ENCODE data around the gene SFXN5.
"Not testable (repeated sequence)": the region's sequence is repeated elsewhere in the genome, so short reads cannot be mapped to it uniquely, and the experiment has no call there.

SFXN5 gene

DNA sequence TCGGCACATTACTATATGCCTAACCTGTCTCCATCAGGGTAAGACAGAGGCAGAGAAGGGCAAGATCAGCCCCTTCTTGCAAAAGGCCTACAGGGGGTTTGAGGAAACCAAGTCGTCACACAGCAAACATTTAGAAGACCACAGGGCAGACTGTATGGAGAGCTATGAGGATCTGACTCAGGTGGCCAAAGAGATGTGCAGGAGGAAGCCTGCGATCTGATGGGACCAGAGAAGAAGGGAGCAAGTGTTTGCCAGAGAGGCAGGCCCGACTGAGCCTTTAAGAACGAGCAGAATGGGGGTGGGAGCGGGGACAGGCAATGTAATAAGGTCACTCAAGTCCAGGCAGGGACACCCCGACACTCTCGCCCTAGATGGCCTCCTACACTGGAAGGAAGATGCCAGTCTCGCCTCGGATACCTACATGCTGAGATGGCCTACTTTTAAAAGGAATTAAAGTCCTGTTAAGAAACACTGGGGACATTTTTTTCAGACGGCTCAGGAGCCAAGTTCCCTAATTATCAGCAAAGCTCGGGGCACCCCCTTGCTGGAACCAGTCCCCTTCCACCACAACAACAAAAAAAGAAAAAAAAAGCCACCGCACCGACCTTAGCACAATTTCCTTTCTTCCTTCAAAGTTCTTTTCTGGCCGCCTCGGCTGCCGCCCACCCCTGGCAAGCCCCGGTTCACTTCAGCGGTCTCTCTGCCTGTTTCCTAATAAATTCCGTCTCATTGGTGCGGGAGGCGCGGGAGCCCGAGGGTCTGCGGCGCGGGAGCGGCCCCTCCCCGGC lies 1.5 kb downstream of the SFXN5 start:
- Histone ChIP-seq H3K9ac (ENCODE audit: low read length) (peak overlapping the region; percentile 33), H3K27me3 (ENCODE audit: control insufficient read depth, insufficient read depth, low read length) (no peaks in the 10 kb centered on the region), H3K27ac (ENCODE audit: low read depth, low read length) (peak overlapping the region; percentile 94), H3K4me1 (ENCODE audit: control insufficient read depth, insufficient read depth, low read length) (peaks cover 8% of the 10 kb centered on the region), H3K4me3 (ENCODE audit: low read length) (peak overlapping the region; percentile 93), H3K36me3 (ENCODE audit: control insufficient read depth, insufficient read depth, low read length) (no peaks in the 10 kb centered on the region)

DNA sequence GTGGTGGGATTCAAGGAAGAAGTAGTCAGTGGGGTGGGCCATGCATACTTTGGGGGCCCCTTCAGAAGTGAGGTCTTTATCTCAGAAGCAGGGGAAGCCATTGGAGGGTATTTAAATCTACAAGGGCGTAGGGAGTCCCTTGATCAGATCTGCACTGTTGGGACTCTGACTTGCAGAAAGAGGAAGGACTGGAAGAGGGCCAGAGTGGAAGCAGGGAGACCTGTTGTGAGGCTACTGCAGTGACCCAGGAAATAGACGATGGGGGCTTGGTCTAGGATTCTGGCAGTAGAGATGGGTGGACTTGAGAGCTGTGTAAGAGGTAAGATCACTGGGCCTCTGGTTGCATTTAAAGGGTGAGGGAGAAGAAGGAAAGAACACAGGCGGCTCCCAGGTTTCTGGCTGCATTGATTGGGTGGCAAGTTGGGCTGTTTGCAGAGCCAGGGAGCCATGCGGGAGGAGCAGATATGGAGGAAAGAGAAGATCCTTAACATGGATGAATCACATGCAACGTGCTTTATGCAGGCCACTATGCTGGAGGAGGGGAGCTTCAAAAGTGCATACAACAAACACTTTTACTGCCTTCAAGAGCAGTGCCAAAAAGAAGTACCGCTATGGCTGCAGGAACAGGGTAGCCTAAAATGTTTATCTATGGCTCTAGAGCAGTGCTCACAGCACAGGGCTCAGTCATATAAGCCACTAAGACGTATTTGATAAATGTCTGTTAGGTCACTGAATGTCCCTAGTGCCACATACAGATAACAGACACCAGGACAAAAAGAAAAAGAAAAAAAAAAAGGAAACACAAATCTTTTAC lies 2.3 kb downstream of the SFXN5 start:
- H3K4me3 ChIP-seq (ENCODE audit: low read length): peak overlapping the region; percentile 93

DNA sequence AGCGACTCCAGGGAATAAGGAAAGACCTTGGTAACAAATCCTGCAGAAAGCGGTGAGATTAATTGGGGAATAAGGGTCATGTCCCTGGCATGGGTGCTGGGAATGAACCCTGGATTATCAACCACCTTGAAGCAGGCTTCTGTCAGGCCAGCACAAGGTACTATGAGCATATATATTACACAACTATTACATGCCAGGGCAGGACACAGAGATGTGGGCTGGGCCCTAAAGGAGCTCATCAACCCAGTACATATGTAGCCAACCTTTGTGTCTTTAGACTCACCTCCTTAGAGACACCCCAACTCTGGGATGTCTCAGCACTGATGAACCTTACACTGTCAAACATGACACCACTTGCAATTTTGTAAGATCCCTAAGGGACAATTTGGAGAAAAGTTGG lies 3.4 kb downstream of the SFXN5 start:
- no peak overlapping the region for H3K4me3 ChIP-seq (ENCODE audit: low read length)

More for the DNA sequence above, 2.3 kb downstream of the SFXN5 start:
- Histone ChIP-seq H3K27me3 (ENCODE audit: control insufficient read depth, insufficient read depth, low read length) (no peaks in the 10 kb centered on the region), H3K4me1 (ENCODE audit: control insufficient read depth, insufficient read depth, low read length) (peaks cover 8% of the 10 kb centered on the region), H3K27ac (ENCODE audit: low read depth, low read length) (no peak overlapping the region), H3K9ac (ENCODE audit: low read length) (no peak overlapping the region), H3K36me3 (ENCODE audit: control insufficient read depth, insufficient read depth, low read length) (no peaks in the 10 kb centered on the region)

DNA sequence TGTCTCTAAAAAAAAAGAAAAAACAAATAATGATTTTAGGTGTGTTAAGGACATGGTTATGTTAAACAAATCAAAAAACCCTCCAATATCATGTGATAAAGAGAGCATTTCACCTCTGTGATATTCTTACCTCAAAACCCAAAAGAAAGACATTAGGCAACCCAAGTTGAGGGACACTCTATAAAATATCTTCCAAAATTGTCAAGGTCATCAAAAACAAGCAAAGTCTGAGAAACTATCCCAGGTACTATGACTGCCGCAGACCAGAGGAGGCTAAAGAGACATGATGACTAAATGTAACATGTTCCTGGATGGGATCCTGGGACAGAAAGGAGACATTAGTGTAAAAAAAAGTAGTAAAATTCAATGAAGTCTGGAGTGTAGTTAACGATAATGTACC lies 4.5 kb downstream of the SFXN5 start:
- H3K27me3 ChIP-seq (ENCODE audit: control insufficient read depth, insufficient read depth, low read length): no peaks in the 10 kb centered on the region
- H3K27ac ChIP-seq (ENCODE audit: low read depth, low read length): no peak overlapping the region
- H3K4me1 ChIP-seq (ENCODE audit: control insufficient read depth, insufficient read depth, low read length): peaks cover 10% of the 10 kb centered on the region
- no peak overlapping the region for H3K9ac ChIP-seq (ENCODE audit: low read length)
- H3K36me3 ChIP-seq (ENCODE audit: control insufficient read depth, insufficient read depth, low read length): no peaks in the 10 kb centered on the region
- H3K4me3 ChIP-seq (ENCODE audit: low read length): no peak overlapping the region

More for the DNA sequence above, 3.4 kb downstream of the SFXN5 start:
- no peaks in the 10 kb centered on the region for H3K27me3 ChIP-seq (ENCODE audit: control insufficient read depth, insufficient read depth, low read length)
- H3K4me1 ChIP-seq (ENCODE audit: control insufficient read depth, insufficient read depth, low read length): peaks cover 11% of the 10 kb centered on the region
- no peak overlapping the region for H3K27ac ChIP-seq (ENCODE audit: low read depth, low read length)
- no peaks in the 10 kb centered on the region for H3K36me3 ChIP-seq (ENCODE audit: control insufficient read depth, insufficient read depth, low read length)
- H3K9ac ChIP-seq (ENCODE audit: low read length): no peak overlapping the region

DNA sequence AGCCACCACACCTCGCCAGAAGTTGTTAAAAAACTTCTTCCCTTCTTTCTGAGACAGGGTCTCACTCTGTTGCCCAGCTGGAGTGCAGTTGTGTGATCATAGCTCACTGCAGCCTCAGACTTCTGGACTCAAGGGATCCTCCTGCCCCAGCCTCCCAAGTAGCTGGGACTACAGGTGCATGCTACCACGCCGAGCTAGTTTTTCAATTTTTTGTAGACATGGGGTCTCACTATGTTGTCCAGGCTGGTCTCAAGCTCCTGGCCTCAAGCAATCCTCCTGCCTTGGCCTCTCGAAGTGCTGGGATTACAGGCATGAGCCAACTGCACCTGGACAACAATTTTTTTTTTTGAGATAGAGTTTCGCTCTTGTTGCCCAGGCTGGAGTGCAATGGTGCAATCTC lies 6.4 kb downstream of the SFXN5 start:
- not testable (repeated sequence) for H3K9ac ChIP-seq (ENCODE audit: low read length); H3K27me3 ChIP-seq (ENCODE audit: control insufficient read depth, insufficient read depth, low read length); H3K4me1 ChIP-seq (ENCODE audit: control insufficient read depth, insufficient read depth, low read length); H3K36me3 ChIP-seq (ENCODE audit: control insufficient read depth, insufficient read depth, low read length); H3K4me3 ChIP-seq (ENCODE audit: low read length); H3K27ac ChIP-seq (ENCODE audit: low read depth, low read length)

DNA sequence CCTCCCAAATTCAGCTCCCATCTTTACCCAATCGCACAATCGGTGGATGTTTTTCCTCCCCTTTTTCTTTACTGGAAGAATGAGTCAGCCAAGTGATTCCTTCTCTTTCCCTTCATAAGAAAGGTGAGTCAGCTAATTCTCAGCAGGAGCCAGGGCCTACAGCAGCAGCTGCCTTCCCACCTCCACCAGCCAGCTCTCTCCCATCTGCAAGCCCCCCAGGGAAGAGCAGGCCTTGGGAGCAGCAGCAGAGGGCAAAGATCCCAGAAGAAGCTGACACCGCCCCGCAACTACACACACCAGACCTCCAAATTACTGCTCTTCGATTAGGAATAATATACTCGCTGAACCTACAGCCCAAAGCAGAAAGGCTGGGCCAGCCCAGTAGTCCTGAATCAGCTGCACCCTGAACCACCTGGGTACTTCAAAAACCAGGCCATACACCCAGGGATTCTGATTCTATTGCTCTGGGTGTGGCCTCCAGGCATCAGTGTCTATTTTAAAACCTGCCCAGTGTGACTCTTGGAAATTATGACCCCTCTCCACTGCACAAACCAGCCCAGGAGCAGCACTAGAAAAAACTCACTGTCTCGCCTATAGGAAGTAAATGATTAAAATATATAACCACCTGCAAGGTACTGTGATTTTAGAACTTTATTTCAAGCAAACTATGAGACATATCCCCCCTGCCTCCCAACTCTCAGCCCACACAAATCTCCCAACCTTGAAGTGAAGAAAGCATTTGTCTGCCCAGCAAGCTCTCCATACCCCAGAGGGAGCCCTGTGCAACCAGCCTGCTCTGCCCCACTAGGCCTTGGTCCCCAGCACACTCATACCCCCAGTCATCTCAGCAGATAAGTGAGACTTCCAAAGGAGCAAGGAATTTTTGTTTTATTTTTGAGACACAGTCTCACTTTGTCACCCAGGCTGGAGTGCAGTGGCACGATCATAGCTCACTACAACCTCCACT lies 7.3 kb downstream of the SFXN5 start:
- H3K27me3 ChIP-seq (ENCODE audit: control insufficient read depth, insufficient read depth, low read length): no peaks in the 10 kb centered on the region
- H3K27ac ChIP-seq (ENCODE audit: low read depth, low read length): no peak overlapping the region
- no peaks in the 10 kb centered on the region for H3K36me3 ChIP-seq (ENCODE audit: control insufficient read depth, insufficient read depth, low read length)
- H3K9ac ChIP-seq (ENCODE audit: low read length): no peak overlapping the region
- peaks cover 6% of the 10 kb centered on the region for H3K4me1 ChIP-seq (ENCODE audit: control insufficient read depth, insufficient read depth, low read length)
- H3K4me3 ChIP-seq (ENCODE audit: low read length): no peak overlapping the region

DNA sequence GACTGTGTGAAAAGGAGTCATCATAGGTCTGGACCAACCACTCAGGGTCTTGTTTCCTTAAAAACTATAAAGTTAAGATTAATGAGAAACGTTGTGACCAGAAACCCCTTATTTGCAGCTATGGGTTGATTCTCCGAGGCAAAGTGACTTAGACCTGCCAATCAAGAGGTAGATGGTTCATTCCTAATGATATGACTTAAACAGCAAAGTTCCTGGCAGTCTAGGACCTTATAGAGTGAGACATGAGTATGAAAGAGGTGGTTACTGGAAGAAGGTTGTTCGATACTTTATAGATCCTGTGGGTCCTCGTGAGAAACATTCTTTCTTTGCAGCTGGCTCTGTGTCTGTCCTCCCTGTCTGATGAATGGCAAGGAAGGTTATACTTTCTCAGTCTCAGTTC lies 8.0 kb downstream of the SFXN5 start:
- Histone ChIP-seq H3K4me1 (ENCODE audit: control insufficient read depth, insufficient read depth, low read length) (peaks cover 4% of the 10 kb centered on the region), H3K36me3 (ENCODE audit: control insufficient read depth, insufficient read depth, low read length) (no peaks in the 10 kb centered on the region), H3K4me3 (ENCODE audit: low read length) (no peak overlapping the region), H3K9ac (ENCODE audit: low read length) (no peak overlapping the region), H3K27me3 (ENCODE audit: control insufficient read depth, insufficient read depth, low read length) (no peaks in the 10 kb centered on the region), H3K27ac (ENCODE audit: low read depth, low read length) (peak overlapping the region; percentile 12)

DNA sequence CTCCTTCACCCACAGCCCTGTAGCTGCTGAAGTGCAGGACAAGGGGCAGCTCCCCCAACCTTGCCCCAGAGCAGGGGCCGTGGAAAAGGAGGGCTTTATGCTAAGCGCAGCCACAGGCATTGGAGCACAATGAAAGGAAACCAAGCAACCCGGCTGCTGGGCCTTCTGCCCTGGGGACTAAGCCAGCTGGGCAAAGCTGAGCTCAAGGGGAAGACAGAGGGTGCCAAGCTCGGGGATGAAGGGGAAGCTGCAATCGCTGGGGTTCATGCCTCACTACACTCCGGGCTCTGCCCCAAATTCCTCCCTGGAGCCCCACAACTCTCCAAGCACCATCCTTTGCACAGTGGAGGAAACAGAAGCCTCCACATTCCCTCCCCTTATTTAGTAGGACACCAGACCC lies 12.4 kb downstream of the SFXN5 start:
- H3K27ac ChIP-seq (ENCODE audit: low read depth, low read length): no peak overlapping the region
- no peaks in the 10 kb centered on the region for H3K27me3 ChIP-seq (ENCODE audit: control insufficient read depth, insufficient read depth, low read length)
- no peak overlapping the region for H3K4me3 ChIP-seq (ENCODE audit: low read length)
- H3K36me3 ChIP-seq (ENCODE audit: control insufficient read depth, insufficient read depth, low read length): peaks cover 3% of the 10 kb centered on the region
- no peak overlapping the region for H3K9ac ChIP-seq (ENCODE audit: low read length)
- H3K4me1 ChIP-seq (ENCODE audit: control insufficient read depth, insufficient read depth, low read length): peaks cover 2% of the 10 kb centered on the region

DNA sequence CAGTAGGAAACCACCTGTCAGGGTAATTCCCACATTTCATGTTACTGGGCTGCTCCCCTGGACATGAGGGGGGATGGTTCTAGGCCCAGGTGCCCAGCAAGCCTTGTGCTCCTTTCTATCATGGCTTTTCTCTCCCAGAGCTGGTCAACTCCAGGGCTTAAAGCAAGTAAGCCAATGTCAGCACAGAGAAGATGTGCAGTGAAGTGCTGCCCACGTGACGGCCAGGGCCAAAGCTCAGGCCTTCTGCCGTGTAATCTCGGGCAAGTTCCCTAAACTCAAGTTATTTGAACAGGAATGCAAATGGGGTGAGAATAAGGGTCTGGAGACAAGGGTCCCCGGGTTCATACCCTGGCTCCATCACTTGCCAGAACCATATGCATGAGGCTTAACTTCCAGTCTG lies 16.5 kb downstream of the SFXN5 start:
- H3K9ac ChIP-seq (ENCODE audit: low read length): no peak overlapping the region
- H3K4me1 ChIP-seq (ENCODE audit: control insufficient read depth, insufficient read depth, low read length): peaks cover 3% of the 10 kb centered on the region
- H3K27ac ChIP-seq (ENCODE audit: low read depth, low read length): no peak overlapping the region
- H3K36me3 ChIP-seq (ENCODE audit: control insufficient read depth, insufficient read depth, low read length): peaks cover 3% of the 10 kb centered on the region
- H3K27me3 ChIP-seq (ENCODE audit: control insufficient read depth, insufficient read depth, low read length): no peaks in the 10 kb centered on the region
- H3K4me3 ChIP-seq (ENCODE audit: low read length): no peak overlapping the region

DNA sequence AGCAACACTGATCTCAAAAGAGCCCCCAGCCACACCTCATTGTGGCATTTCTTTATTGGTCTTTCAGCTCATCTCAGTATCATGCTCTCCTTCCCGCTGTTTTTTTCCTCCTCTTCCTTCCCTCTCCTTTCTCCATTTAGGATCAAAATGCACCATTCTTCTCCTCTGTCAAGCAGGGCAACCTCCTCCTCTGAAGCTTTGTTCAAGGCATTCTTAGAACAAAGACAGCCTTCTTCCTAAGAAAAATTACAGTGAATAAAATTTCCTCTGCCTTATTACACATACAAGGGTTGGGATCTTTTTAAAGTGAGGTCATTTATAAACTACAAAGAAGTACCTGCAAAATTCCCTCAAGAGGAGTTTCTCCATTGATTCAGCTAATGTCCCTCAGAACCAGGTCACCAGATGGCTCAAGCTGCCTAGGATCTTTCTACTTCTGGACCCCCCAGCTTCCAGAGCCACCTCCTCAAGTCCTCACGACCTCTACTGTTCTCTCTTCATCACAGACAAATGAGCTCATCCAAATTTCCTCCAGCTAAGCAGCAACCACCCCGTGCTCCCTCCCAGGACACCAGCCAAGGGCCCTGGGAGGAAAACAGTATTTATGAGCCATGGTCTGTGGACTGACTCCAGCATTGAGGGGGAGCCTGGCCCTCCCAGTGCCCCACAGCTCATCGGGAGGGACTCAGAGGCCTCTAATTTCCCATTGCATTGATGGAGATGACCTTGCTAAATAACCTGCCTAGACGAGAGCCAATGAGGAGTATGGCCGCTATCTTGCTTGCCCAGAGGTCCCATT lies 18.0 kb downstream of the SFXN5 start:
- Histone ChIP-seq H3K4me3 (ENCODE audit: low read length) (no peak overlapping the region), H3K9ac (ENCODE audit: low read length) (no peak overlapping the region), H3K4me1 (ENCODE audit: control insufficient read depth, insufficient read depth, low read length) (peaks cover 3% of the 10 kb centered on the region), H3K27me3 (ENCODE audit: control insufficient read depth, insufficient read depth, low read length) (no peaks in the 10 kb centered on the region), H3K36me3 (ENCODE audit: control insufficient read depth, insufficient read depth, low read length) (peaks cover 3% of the 10 kb centered on the region), H3K27ac (ENCODE audit: low read depth, low read length) (peak overlapping the region; percentile 40)

DNA sequence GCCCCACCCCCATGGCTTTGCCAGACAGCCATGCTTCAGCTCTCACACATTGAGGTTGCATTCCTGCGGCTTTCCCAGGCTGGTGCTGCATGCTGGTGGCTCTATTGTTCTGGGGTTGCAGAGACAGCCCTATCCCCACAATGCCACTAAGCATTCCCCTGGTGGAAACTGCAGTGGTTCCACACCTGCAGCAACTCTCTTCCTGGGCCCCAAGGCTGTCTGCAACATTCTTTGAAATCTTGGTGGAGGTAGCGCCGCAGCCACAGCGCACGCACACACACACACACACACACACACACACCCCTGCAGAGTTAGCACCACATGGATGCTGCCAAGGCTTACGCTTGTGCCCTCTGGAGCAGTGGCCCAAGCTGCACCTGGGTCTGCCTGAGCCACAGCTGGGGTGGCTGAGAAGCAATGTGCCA lies 21.4 kb downstream of the SFXN5 start:
- H3K27ac ChIP-seq (ENCODE audit: low read depth, low read length): no peak overlapping the region
- H3K27me3 ChIP-seq (ENCODE audit: control insufficient read depth, insufficient read depth, low read length): no peaks in the 10 kb centered on the region
- peaks cover 3% of the 10 kb centered on the region for H3K4me1 ChIP-seq (ENCODE audit: control insufficient read depth, insufficient read depth, low read length)
- H3K36me3 ChIP-seq (ENCODE audit: control insufficient read depth, insufficient read depth, low read length): no peaks in the 10 kb centered on the region
- H3K4me3 ChIP-seq (ENCODE audit: low read length): no peak overlapping the region
- no peak overlapping the region for H3K9ac ChIP-seq (ENCODE audit: low read length)
